HepG2 (cell line): ENCODE measurements around the gene TUBB4B. TPM values are rescaled to one million over a fixed set of nuclear protein-coding genes. Genes with fewer than 3 reads are reported as not detected.

Experiments
- ATAC-seq: fragments of 200-7000 bp; cut with Tn5 transposase; 3 replicates; pipeline ENCODE4 v1.9.1; 2020; ENCODE audit warnings: mild to moderate bottlenecking, moderate library complexity
- BruUV-seq: library from RNA; stranded (reverse); fragments of 400-500 nt; replicated peaks from 2 replicates; lab custom pipeline; 2021; lab: Mats Ljungman, UMichigan
- CTCF ChIA-PET: fragments of 300-600 bp; formaldehyde crosslinking; extraction: SDS; loops from one replicate; lab custom pipeline; 2021; ENCODE audit warnings: low total read pairs, inconsistent platforms, low intra/inter-chr PET ratio; lab: Yijun Ruan, JAX
- POLR2A ChIA-PET: fragments of 350-600 bp; sonication (Branson Sonifier 250); formaldehyde crosslinking; loops from one replicate; lab custom pipeline; 2020; ENCODE audit warnings: antibody characterized with exemption, inconsistent platforms; lab: Yijun Ruan, JAX
- DNase-seq: peaks from one replicate; pipeline ENCODE4 v3.0.0-alpha.2; 2015; ENCODE audit warnings: low spot score
- FAIRE-seq: peaks from 3 replicates; lab custom pipeline; 2011; peaks lifted over from hg19 to GRCh38; lab: Jason Lieb, UNC
- H2AFZ ChIP-seq: one replicate; pipeline ENCODE4 v1.6.1; 2011; ENCODE audit warnings: low read length, inconsistent platforms
- H3K27ac ChIP-seq: fragments of 300-600 bp; 3 replicates; pipeline ENCODE4 v1.8.0; 2011; ENCODE audit warnings: mixed run types, mild to moderate bottlenecking, mixed read lengths, low read length, inconsistent platforms; ENCODE audit not compliant: insufficient read depth; ENCODE audit errors: extremely low read length
- H3K27me3 ChIP-seq, 2 experiments: fragments of 200-600 bp in 1 of 2; 2 replicates in 1 of 2; 3 replicates in 1 of 2; pipeline versions ENCODE4 v1.6.0 to v1.8.0; 2011; ENCODE audit warnings: low read length in 2 of 2, mild to moderate bottlenecking in 2 of 2, moderate library complexity in 2 of 2, inconsistent platforms in 1 of 2; ENCODE audit not compliant: insufficient read depth in 2 of 2, control insufficient read depth in 1 of 2
- H3K36me3 ChIP-seq, 2 experiments: fragments of 200-600 bp in 1 of 2; replicated peaks in 1 of 2; 2 replicates in 1 of 2; 3 replicates in 1 of 2; pipeline versions ENCODE4 v1.5.1 to v1.8.0; 2011; ENCODE audit warnings: low read length in 2 of 2, inconsistent platforms in 1 of 2; ENCODE audit not compliant: insufficient read depth in 2 of 2, control insufficient read depth in 1 of 2
- H3K4me1 ChIP-seq: 2 replicates; pipeline ENCODE4 v1.5.1; 2012; ENCODE audit warnings: low read length, inconsistent platforms; ENCODE audit not compliant: insufficient read depth
- H3K4me2 ChIP-seq: 2 replicates; pipeline ENCODE4 v1.6.0; 2011; ENCODE audit warnings: low read depth, low read length, inconsistent platforms
- H3K4me3 ChIP-seq, 3 experiments: fragments of 200-600 bp in 1 of 3; sonication (generic), shearing (Covaris generic) in 1 of 3; replicated peaks in 1 of 3; 2 replicates each; pipeline ENCODE4 v1.5.1; 2011 to 2016; ENCODE audit warnings: low read length in 3 of 3, inconsistent platforms in 2 of 3, low read depth in 2 of 3, mild to moderate bottlenecking in 2 of 3, control low read depth in 1 of 3, mixed read lengths in 1 of 3; ENCODE audit not compliant: insufficient read depth in 1 of 3
- H3K79me2 ChIP-seq: one replicate; pipeline ENCODE4 v1.6.1; 2011; ENCODE audit warnings: low read length, inconsistent platforms; ENCODE audit not compliant: insufficient read depth
- H3K9ac ChIP-seq: 2 replicates; pipeline ENCODE4 v1.6.0; 2011; ENCODE audit warnings: mild to moderate bottlenecking, low read depth, low read length, inconsistent platforms; ENCODE audit not compliant: insufficient read depth
- H3K9me3 ChIP-seq: 2 replicates; pipeline ENCODE4 v1.5.1; 2012; ENCODE audit warnings: mild to moderate bottlenecking, low read length
- H4K20me1 ChIP-seq: 2 replicates; pipeline ENCODE4 v1.6.0; 2011; ENCODE audit warnings: inconsistent platforms, mild to moderate bottlenecking, low read length, moderate library complexity; ENCODE audit not compliant: insufficient read depth
- ADNP ChIP-seq: sonication (generic); formaldehyde crosslinking; IDR thresholded peaks from 2 replicates; pipeline ENCODE4 v1.4.0; 2020; ENCODE audit warnings: missing genetic modification reagents
- AGO1 ChIP-seq: fragments of 200-400 bp; formaldehyde crosslinking; IDR thresholded peaks from 2 replicates; pipeline ENCODE4 v1.6.1; 2017; ENCODE audit warnings: mild to moderate bottlenecking, low read depth, low read length, moderate library complexity; ENCODE audit not compliant: poor library complexity, severe bottlenecking
- CREM ChIP-seq, 2 experiments: sonication (generic) in 1 of 2; formaldehyde crosslinking in 1 of 2; IDR thresholded peaks; 2 replicates each; pipeline versions ENCODE4 v1.4.0 to v1.6.1; 2016 to 2020; ENCODE audit warnings: antibody characterized with exemption in 1 of 2, mild to moderate bottlenecking in 1 of 2, missing genetic modification reagents in 1 of 2
- DNMT1 ChIP-seq: sonication (generic); formaldehyde crosslinking; IDR thresholded peaks from 2 replicates; pipeline ENCODE4 v1.5.1; 2020; ENCODE audit warnings: mild to moderate bottlenecking, missing genetic modification reagents
- ELF4 ChIP-seq: sonication (generic); formaldehyde crosslinking; IDR thresholded peaks from 2 replicates; pipeline ENCODE4 v1.5.0; 2020; ENCODE audit warnings: missing genetic modification reagents, mild to moderate bottlenecking, moderate library complexity, borderline replicate concordance
- FOXM1 ChIP-seq: sonication (generic); formaldehyde crosslinking; IDR thresholded peaks from 2 replicates; pipeline ENCODE4 v1.5.0; 2020; ENCODE audit warnings: missing genetic modification reagents
- FOXO4 ChIP-seq: sonication (generic); formaldehyde crosslinking; conservative IDR thresholded peaks from 2 replicates; pipeline ENCODE4 v1.8.1; 2023; ENCODE audit warnings: missing genetic modification reagents
- KLF15 ChIP-seq: sonication (generic); formaldehyde crosslinking; IDR thresholded peaks from 2 replicates; pipeline ENCODE4 v1.8.1; 2023; ENCODE audit warnings: borderline replicate concordance, mild to moderate bottlenecking, inconsistent platforms, missing genetic modification reagents, mixed read lengths
- MEIS2 ChIP-seq: sonication (generic); formaldehyde crosslinking; IDR thresholded peaks from 2 replicates; pipeline ENCODE4 v1.9.0; 2021; ENCODE audit warnings: mild to moderate bottlenecking, missing genetic modification reagents
- NFE2 ChIP-seq: sonication (generic); formaldehyde crosslinking; IDR thresholded peaks from 2 replicates; pipeline ENCODE4 v1.4.0; 2020; ENCODE audit warnings: missing genetic modification reagents
- PITX1 ChIP-seq: sonication (generic); formaldehyde crosslinking; IDR thresholded peaks from 2 replicates; pipeline ENCODE4 v1.5.1; 2020; ENCODE audit warnings: mild to moderate bottlenecking, missing genetic modification reagents
- RAD21 ChIP-seq: fragments of 450-650 bp; formaldehyde crosslinking; IDR thresholded peaks from 2 replicates; pipeline ENCODE4 v1.5.0; 2020; ENCODE audit warnings: mild to moderate bottlenecking
- ZBTB4 ChIP-seq: sonication (generic); formaldehyde crosslinking; IDR thresholded peaks from 2 replicates; pipeline ENCODE4 v1.4.0; 2020; ENCODE audit warnings: missing genetic modification reagents, mild to moderate bottlenecking, borderline replicate concordance
- ZNF205 ChIP-seq: IDR thresholded peaks from 2 replicates; pipeline ENCODE4 v1.6.1; 2018; ENCODE audit warnings: missing biosample characterization, missing genetic modification reagents
- ZNF253 ChIP-seq: sonication (generic); formaldehyde crosslinking; IDR thresholded peaks from 2 replicates; pipeline ENCODE4 v1.8.0; 2022; ENCODE audit warnings: mild to moderate bottlenecking, missing genetic modification reagents, borderline replicate concordance
- ZNF577 ChIP-seq: sonication (generic); formaldehyde crosslinking; IDR thresholded peaks from 2 replicates; pipeline ENCODE4 v1.4.0; 2020; ENCODE audit warnings: mild to moderate bottlenecking, low read depth, missing genetic modification reagents, borderline replicate concordance
- WGBS: methylation state at CpG from one replicate; pipeline ENCODE4 v1.1.6; 2017; ENCODE audit warnings: low lambda C conversion rate; 5-methylcytosine and 5-hydroxymethylcytosine counted together
- in situ Hi-C: cut with HindIII; loops from 2 replicates; pipeline ENCODE4 v1.10.0; 2017; ENCODE audit warnings: low pct_unique_long_range_greater_than_20kb; ENCODE audit not compliant: extremely low pct_ligation_motif_present
- intact Hi-C: fragments of 100-400 bp; cut with micrococcal nuclease; formaldehyde crosslinking; loops from one replicate; pipeline ENCODE4 v1.10.0; 2022; ENCODE audit not compliant: unreplicated experiment
- polyA plus RNA-seq, 8 experiments: library from polyadenylated mRNA; depleted of rRNA in 3 of 8; stranded (reverse) in 7 of 8; unstranded in 1 of 8; fragments of >200 nt; fragmentation: Illumina TruSeq in 4 of 8; extraction: Trizol in 4 of 8; gene quantifications; 2 replicates each; pipeline versions ENCODE4 v1.2.1 to v1.2.3, GENCODE V29; 2011 to 2016; ENCODE audit warnings: low read depth in 4 of 8, missing spikeins in 1 of 8, mixed read lengths in 1 of 8; ENCODE audit not compliant: insufficient read depth in 1 of 8
- total RNA-seq, 5 experiments: library from RNA; depleted of rRNA; stranded (reverse); fragments of >200 nt; fragmentation: Illumina TruSeq; extraction: Trizol; gene quantifications; 2 replicates each; pipeline ENCODE4 v1.2.3, GENCODE V29; 2016; ENCODE audit warnings: low read depth in 1 of 5

Gene TUBB4B
- total and polyA plus RNA-seq, 2 of the 13 experiments (the other 11 are each of a cell fraction or from before 2014, with no cell fraction given), result 182 to 412 TPM

- Histone ChIP-seq H4K20me1 (no peaks in the 10 kb centered on the region), H2AFZ (no peak overlapping the region), H3K27ac (no peak overlapping the region), H3K36me3 (no peaks in the 10 kb centered on the region; a peak in 1 of 5 replicates), H3K4me3 (no peak overlapping the region), H3K79me2 (peaks cover under 1% of the 10 kb centered on the region), H3K9me3 (no peaks in the 10 kb centered on the region), H3K4me2 (no peak overlapping the region), H3K4me1 (peaks cover 16% of the 10 kb centered on the region), H3K27me3 (no peaks in the 10 kb centered on the region), H3K9ac (no peak overlapping the region)
- intact Hi-C loops (no loop called here), in situ Hi-C loops (no loop called here)
- DNase-seq, result no peak
- ChIA-PET POLR2A (no interaction called here), CTCF (no interaction called here)
- no peak for ATAC-seq
- WGBS, result 95% methylated on average over 28 of the region's 49 CpGs
- BruUV-seq, result no TSS peak
- FAIRE-seq, result no peak
- TF ChIP-seq ZNF253 (CRISPR knock-in tag) (no peak), RAD21 (CRISPR knock-in tag) (peak; percentile 56; the same call in 1 of the 2 replicates), NFE2 (CRISPR knock-in tag) (no peak), MEIS2 (CRISPR knock-in tag) (no peak), ELF4 (CRISPR knock-in tag) (no peak), KLF15 (CRISPR knock-in tag) (no peak), FOXO4 (CRISPR knock-in tag) (no peak), CREM (IDR thresholded peaks at IDR 0.05) (no peak), CREM (CRISPR knock-in tag; IDR thresholded peaks at IDR 0.05) (no peak), DNMT1 (no peak), ADNP (CRISPR knock-in tag) (no peak), FOXM1 (CRISPR knock-in tag) (no peak), PITX1 (CRISPR knock-in tag) (no peak), ZNF205 (CRISPR knock-in tag) (no peak), ZNF577 (CRISPR knock-in tag) (no peak), AGO1 (no peak), ZBTB4 (CRISPR knock-in tag) (0 out of 2 replicates have a peak, but pooled peaks have one; percentile 49)
Measured at GRCh38 chr9:137213160-137214060, 27.7 kb upstream of the TUBB4B start.
